AG04450 (cell line): ENCODE data around the gene TSACC. TPM values are rescaled to one million over a fixed set of nuclear protein-coding genes. Genes with fewer than 3 reads are reported as not detected.

Experiments used
- CTCF ChIA-PET: fragments of 300-600, 350-600 bp; formaldehyde crosslinking; extraction: SDS; loops from one replicate; lab custom pipeline; 2022; ENCODE audit warnings: antibody characterized with exemption, inconsistent platforms; lab: Charles Lee
- POLR2A ChIA-PET: fragments of 350-600 bp; formaldehyde crosslinking; extraction: SDS; loops from one replicate; lab custom pipeline; 2021; ENCODE audit warnings: antibody characterized with exemption, inconsistent platforms; lab: Yijun Ruan, JAX
- DNase-seq: peaks from one replicate; pipeline ENCODE4 v3.0.0-alpha.2; 2011; ENCODE audit warnings: low read depth, low spot score
- H3K27ac ChIP-seq: one replicate; pipeline ENCODE4 v1.5.1; 2012; ENCODE audit warnings: low read depth, low read length, control low read depth
- H3K27me3 ChIP-seq: one replicate; pipeline ENCODE4 v1.6.0; 2012; ENCODE audit warnings: low read length; ENCODE audit not compliant: control insufficient read depth, insufficient read depth
- H3K4me3 ChIP-seq: 2 replicates; pipeline ENCODE4 v1.5.1; 2011; ENCODE audit warnings: mild to moderate bottlenecking, low read depth, low read length, control low read depth
- H3K9me3 ChIP-seq: 2 replicates; pipeline ENCODE4 v1.5.1; 2012; ENCODE audit warnings: low read length; ENCODE audit not compliant: control insufficient read depth, insufficient read depth
- polyA minus RNA-seq: library from RNA; depleted of rRNA, polyadenylated mRNA; stranded (reverse); fragments of >200 nt; gene quantifications from 2 replicates; pipeline ENCODE4 v1.2.3, GENCODE V29; 2011; rRNA and poly(A)+ RNA removed
- polyA plus RNA-seq: library from polyadenylated mRNA; depleted of rRNA; stranded (reverse); fragments of >200 nt; gene quantifications from 2 replicates; pipeline ENCODE4 v1.2.3, GENCODE V29; 2011; rRNA removed
- TF ChIP-seq, protein P1 (sequence below): IDR thresholded peaks from 2 replicates; pipeline ENCODE4 v1.5.1; 2011; ENCODE audit warnings: low read depth, low read length, control low read depth, inconsistent platforms

TSACC gene
- polyA plus RNA-seq = 0.27 and 0.48 TPM in 2 replicates
- polyA minus RNA-seq = not detected in 2 replicates

DNA sequence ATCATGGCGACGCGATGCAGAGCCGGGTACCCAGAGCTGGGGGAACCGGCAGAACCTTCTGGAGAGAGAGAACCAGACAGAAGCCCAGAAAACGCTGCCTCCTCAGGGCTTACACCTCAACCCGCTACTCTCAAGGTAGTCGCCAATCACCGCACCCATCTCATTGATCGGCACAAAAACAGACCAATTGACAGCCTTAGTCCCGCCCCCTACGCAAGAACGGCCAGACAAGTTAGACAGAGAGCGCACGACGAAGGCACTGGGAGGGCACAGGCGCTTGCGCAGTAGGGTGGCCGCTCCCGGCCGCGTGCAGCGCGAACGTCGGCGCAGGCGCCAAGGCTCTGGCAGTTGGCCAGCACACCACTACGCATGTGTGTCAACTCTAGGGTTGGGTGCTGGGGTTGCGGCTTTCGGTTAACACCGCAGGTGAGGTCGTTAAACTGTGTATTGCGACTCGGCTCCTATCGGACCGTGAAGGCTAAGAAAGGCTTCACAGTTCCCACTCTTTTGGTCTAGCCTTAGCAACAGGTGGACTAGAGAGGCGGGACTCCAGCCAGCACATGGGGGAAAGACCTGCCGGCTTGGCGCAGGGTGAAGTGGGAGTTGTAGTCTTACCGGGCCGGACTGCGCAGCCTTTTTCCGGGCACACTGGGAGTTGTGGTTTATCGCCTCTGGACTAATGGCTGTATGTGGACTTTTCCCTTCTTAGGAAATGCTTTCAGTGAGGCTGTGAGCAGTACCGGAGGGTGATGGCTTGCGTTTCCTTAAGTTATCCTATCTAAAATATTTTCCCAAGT, at the start of gene TSACC, which contains the start of gene CCT3:
Gene TSACC, plus strand, starts transcription at position 347 of the 797 bp plus-strand sequence. CDS start 1,232 bp downstream, outside the sequence.
Gene CCT3, minus strand, starts transcription at position 113 of the 797 bp plus-strand sequence. Its CDS starts 108 bp downstream, at position 5.
- Histone ChIP-seq H3K9me3 (peaks cover 3% of the 10 kb centered on the region; the same call in 1 of the 2 replicates), H3K27me3 (no peaks in the 10 kb centered on the region), H3K27ac (peak within 1 kb of the TSS; percentile 39), H3K4me3 (peak within 1 kb of the TSS; percentile 98)
- POLR2A ChIA-PET = interaction anchor here (1.2 kb wide), 1 partner anchor 15 kb away, joined by 6 read pairs; no protein-coding TSS in a partner anchor
- CTCF ChIA-PET = interaction anchor here (0.6 to 2.2 kb wide), 3 partner anchors 15 to 48 kb away, joined by 3 to 9 read pairs (median 4); no protein-coding TSS in a partner anchor
- TF ChIP-seq, protein P1, sequence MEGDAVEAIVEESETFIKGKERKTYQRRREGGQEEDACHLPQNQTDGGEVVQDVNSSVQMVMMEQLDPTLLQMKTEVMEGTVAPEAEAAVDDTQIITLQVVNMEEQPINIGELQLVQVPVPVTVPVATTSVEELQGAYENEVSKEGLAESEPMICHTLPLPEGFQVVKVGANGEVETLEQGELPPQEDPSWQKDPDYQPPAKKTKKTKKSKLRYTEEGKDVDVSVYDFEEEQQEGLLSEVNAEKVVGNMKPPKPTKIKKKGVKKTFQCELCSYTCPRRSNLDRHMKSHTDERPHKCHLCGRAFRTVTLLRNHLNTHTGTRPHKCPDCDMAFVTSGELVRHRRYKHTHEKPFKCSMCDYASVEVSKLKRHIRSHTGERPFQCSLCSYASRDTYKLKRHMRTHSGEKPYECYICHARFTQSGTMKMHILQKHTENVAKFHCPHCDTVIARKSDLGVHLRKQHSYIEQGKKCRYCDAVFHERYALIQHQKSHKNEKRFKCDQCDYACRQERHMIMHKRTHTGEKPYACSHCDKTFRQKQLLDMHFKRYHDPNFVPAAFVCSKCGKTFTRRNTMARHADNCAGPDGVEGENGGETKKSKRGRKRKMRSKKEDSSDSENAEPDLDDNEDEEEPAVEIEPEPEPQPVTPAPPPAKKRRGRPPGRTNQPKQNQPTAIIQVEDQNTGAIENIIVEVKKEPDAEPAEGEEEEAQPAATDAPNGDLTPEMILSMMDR = no peak
- DNase-seq = peak; percentile 100

DNA sequence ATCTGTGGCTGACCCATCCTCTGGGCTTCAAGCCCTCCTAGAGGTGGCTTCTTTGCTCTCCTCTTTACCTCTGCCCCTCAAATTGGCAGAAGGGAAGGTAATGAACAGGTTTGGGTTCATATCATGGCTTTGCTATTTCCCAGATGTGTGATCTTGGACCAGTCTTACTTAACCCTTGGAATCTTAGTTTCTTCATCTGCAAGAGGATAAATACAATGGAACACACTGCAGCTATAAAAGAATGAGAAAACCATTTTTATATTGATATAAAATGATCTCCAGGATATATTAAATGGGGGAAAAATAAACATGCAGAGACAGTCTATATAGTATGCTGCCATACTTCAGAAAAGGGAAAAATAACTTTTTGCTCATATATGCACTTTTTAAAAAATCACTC, 48.5 kb upstream of the TSACC start:
- Histone ChIP-seq H3K9me3 (no peaks in the 10 kb centered on the region), H3K27ac (no peak overlapping the region), H3K4me3 (no peak overlapping the region), H3K27me3 (no peaks in the 10 kb centered on the region)
- TF ChIP-seq, protein P1 = no peak
- CTCF ChIA-PET = no interaction called here
- POLR2A ChIA-PET = no interaction called here
- no peak for DNase-seq

DNA sequence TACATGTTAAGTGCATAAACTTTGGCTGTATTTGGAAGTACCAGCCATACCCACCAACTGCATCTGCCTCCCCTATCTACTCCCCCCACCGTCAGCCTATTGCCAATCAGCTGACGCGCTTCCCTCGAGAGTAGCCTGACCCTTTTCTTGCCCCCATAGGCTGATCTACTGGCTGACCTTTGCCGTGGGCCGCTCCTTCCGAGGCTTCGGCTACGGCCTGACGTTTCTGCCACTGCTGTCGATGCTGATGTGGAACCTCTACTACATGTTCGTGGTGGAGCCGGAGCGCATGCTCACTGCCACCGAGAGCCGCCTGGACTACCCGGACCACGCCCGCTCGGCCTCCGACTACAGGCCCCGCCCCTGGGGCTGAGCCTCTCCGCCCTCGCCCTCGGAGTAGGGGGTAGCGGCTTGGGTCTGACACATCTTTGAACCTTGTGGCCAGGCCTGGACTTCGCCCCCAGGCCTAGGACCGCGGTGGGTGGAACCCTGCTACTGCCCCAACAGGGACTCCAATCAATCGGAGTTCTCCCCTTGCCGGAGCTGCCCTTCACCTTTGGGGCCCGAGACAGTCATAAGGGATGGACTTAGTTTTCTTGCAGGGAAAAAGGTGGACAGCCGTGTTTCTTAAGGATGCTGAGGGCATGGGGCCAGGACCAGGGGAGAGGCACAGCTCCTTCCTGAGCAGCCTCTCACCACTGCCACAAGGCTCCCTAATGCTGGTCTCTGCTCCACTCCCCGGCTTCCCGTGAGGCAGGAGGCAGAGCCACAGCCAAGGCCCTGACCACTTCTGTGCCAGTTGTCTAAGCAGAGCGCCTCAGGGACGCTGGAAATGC, 46.9 kb upstream of the TSACC start:
- POLR2A ChIA-PET = interaction anchor here (0.6 to 1.4 kb wide), 4 partner anchors 9 to 266 kb away, joined by 3 to 6 read pairs (median 4); partner anchors contain the start of gene SMG5
- CTCF ChIA-PET = interaction anchor here (1.2 kb wide), 1 partner anchor 28 kb away, joined by 4 read pairs; no protein-coding TSS in a partner anchor

DNA sequence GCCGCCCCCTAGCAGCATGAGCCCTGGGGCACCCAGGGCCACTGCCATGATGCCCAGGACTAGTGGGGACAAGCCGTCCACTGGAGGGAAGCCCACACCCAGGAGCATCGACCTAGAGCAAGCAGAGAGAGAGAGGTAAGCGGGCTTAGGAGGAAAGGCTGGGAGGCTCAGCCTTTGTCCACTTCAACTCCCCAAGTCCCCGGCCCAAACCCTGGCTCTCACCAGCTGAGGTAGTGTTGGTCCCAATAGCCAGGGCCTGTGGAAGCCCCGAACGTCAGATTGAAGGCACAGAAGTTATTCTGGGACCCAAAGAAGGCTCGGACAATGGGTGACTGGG, 45.3 kb upstream of the TSACC start:
- DNase-seq = no peak
- Histone ChIP-seq H3K27me3 (no peaks in the 10 kb centered on the region), H3K9me3 (no peaks in the 10 kb centered on the region), H3K27ac (no peak overlapping the region), H3K4me3 (no peak overlapping the region)
- TF ChIP-seq, protein P1 = no peak
- POLR2A ChIA-PET = no interaction called here
- CTCF ChIA-PET = no interaction called here

More for the DNA sequence above, 46.9 kb upstream of the TSACC start:
- peak; percentile 50 for DNase-seq
- TF ChIP-seq, protein P1 = no peak
- Histone ChIP-seq H3K27ac (peak overlapping the region; percentile 39), H3K9me3 (no peaks in the 10 kb centered on the region), H3K27me3 (no peaks in the 10 kb centered on the region), H3K4me3 (peak overlapping the region; percentile 68)
